MM.1S (cell line): ENCODE data around the gene RBMS3.

Experiments
- CTCF ChIP-seq: fragments of 300-600 bp; sonication (generic); IDR thresholded peaks from 2 replicates; pipeline ENCODE4 v1.5.1; 2016; ENCODE audit warnings: antibody characterized with exemption, low read length, mixed read lengths
- EZH2 ChIP-seq: fragments of 300-600 bp; sonication (generic); optimal IDR thresholded peaks from 2 replicates; pipeline ENCODE3; 2017; ENCODE audit warnings: low read depth, mild to moderate bottlenecking, antibody characterized with exemption, low read length, mixed read lengths
- EZH2phosphoT487 ChIP-seq: fragments of 300-600 bp; sonication (generic); IDR thresholded peaks from 2 replicates; pipeline ENCODE4 v1.6.1; 2018; ENCODE audit warnings: antibody characterized with exemption, low read length

DNA sequence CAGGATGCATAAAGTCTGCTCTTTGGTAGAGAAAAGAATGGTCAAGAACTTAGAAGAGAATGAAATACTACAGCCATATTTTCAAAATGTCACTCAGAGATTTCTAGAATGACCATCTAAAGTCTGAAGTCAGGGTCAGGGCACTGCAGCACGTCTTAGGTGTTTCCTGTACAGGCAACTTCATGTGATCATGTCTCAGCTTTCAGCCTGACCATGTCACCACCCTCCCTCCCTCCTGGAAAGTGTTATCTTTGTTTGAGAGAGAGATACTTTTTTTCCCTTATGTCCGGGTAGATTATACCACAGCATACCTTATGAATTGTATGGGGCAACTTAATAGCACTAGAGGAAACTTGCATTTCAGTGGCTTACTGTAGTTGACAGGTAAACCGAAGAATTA is 767.6 kb downstream of the RBMS3 start:
- TF ChIP-seq CTCF (no peak), EZH2phosphoT487 (no peak), EZH2 (no peak)
